ENCODE data around the gene ZNF280A.

DNA sequence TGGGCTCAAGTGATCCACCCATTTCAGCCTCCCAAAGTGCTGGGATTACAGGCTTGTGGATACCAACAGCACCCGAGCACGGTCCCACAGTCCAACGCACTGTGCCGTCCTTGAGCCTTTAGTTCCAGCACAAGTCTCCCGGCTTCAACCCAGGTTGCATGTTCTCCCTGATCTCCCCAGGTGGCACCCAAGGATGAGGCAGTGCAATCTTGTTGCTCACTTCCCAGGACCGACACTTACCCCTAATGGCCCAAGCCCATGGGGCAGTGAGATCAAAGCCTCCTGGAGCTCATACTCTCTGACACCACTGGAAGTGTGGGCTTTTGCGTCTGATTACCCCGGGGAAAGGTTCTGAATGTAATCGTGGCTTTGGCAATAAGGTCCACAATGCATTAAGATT, 35.5 kb upstream of the ZNF280A start:
- TF ChIP-seq, protein P1, sequence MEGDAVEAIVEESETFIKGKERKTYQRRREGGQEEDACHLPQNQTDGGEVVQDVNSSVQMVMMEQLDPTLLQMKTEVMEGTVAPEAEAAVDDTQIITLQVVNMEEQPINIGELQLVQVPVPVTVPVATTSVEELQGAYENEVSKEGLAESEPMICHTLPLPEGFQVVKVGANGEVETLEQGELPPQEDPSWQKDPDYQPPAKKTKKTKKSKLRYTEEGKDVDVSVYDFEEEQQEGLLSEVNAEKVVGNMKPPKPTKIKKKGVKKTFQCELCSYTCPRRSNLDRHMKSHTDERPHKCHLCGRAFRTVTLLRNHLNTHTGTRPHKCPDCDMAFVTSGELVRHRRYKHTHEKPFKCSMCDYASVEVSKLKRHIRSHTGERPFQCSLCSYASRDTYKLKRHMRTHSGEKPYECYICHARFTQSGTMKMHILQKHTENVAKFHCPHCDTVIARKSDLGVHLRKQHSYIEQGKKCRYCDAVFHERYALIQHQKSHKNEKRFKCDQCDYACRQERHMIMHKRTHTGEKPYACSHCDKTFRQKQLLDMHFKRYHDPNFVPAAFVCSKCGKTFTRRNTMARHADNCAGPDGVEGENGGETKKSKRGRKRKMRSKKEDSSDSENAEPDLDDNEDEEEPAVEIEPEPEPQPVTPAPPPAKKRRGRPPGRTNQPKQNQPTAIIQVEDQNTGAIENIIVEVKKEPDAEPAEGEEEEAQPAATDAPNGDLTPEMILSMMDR (IDR thresholded peaks at IDR 0.05; ENCODE audit: low read depth, low read length), result no peak
- TF ChIP-seq POLR2A (IDR thresholded peaks at IDR 0.05; ENCODE audit: extremely low read depth, insufficient read length), result no peak
- TF ChIP-seq, protein P2, sequence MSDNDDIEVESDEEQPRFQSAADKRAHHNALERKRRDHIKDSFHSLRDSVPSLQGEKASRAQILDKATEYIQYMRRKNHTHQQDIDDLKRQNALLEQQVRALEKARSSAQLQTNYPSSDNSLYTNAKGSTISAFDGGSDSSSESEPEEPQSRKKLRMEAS (IDR thresholded peaks at IDR 0.05; ENCODE audit: low read depth, low read length), result no peak
- no peak for TF ChIP-seq MYC (IDR thresholded peaks at IDR 0.05; ENCODE audit: low read depth, low read length)
